Right lobe of liver (tissue), 4 donors: ENCODE results near the gene IGF2BP1.

Experiments
- POLR2A ChIP-seq: fragments of 450-650 bp; IDR thresholded peaks from one replicate; pipeline ENCODE4 v1.6.1; 2017; ENCODE audit warnings: antibody characterized with exemption, mild to moderate bottlenecking
- TF ChIP-seq, protein P1 (sequence below), 4 donors: fragments of 200-600 bp in 3 of 4; fragments of 450-650 bp in 1 of 4; IDR thresholded peaks; one replicate each; pipeline versions ENCODE4 v1.5.1 to v1.8.0; 2016 to 2022; ENCODE audit warnings: antibody characterized with exemption in 4 of 4, mild to moderate bottlenecking in 2 of 4
- donor health status: DM: no; HTN: no; CAD: no.
- donor health status: DM: no; HTN: no; CAD: no.
- donor health status: DM: no; HTN: yes; CAD: no.

DNA sequence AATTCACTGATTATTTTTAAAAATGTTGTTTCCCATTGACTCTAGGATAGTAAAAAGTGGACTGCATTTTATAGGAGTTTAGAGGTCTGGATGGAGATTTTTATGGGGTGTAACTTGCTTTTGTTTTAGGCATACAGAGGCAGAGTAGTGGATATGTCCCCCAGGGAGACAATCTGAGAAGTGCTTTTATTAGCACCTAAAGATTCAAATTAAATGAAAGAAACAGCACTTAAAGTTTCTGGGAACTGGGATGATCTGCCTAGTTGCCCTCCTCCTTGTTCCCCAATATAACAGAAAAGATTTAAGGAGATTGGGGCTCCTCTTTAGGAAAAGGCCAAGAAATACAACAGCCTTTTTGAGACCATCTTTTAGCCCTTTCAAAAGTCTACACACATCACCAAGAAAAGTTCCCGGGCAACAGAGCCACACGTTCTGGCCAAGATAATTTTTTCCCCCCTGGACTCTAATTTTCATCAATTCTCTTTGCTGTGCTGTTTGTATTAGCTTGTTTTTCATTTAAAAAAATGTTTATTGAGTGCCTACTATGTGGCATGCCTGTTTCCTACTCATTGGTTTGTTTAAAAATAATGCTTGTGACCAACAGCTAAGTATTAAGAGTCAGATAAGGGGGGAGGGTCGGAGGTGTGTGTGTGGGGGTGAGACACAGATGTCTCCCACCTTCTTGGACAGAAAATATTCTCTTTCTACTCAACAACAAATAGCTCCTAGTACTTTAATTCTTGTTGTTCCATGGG lies 2.5 kb upstream of the IGF2BP1 start:
- no peak for TF ChIP-seq POLR2A
- TF ChIP-seq, protein P1, sequence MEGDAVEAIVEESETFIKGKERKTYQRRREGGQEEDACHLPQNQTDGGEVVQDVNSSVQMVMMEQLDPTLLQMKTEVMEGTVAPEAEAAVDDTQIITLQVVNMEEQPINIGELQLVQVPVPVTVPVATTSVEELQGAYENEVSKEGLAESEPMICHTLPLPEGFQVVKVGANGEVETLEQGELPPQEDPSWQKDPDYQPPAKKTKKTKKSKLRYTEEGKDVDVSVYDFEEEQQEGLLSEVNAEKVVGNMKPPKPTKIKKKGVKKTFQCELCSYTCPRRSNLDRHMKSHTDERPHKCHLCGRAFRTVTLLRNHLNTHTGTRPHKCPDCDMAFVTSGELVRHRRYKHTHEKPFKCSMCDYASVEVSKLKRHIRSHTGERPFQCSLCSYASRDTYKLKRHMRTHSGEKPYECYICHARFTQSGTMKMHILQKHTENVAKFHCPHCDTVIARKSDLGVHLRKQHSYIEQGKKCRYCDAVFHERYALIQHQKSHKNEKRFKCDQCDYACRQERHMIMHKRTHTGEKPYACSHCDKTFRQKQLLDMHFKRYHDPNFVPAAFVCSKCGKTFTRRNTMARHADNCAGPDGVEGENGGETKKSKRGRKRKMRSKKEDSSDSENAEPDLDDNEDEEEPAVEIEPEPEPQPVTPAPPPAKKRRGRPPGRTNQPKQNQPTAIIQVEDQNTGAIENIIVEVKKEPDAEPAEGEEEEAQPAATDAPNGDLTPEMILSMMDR (IDR thresholded peaks at IDR 0.05): no peak
